Peyer's patch (tissue), 4 donors: ENCODE results near the gene SC5D. TPM values are rescaled to one million over a fixed set of nuclear protein-coding genes. Genes with fewer than 3 reads are reported as not detected.

ENCODE experiments used
- DNase-seq, 3 donors: peaks; one replicate each; pipeline ENCODE4 v3.0.0-alpha.2; 2017 to 2019
- H3K27ac ChIP-seq, 4 donors: fragments of 200-600 bp; sonication (generic); one replicate each; pipeline ENCODE4 v1.5.1; 2016 to 2019
- H3K27me3 ChIP-seq, 2 donors: fragments of 200-600 bp; sonication (generic); one replicate each; pipeline ENCODE4 v1.5.1; 2019
- H3K36me3 ChIP-seq, 3 donors: fragments of 200-600 bp; sonication (generic); one replicate each; pipeline ENCODE4 v1.5.1; 2016 to 2019
- H3K4me1 ChIP-seq, 4 donors: fragments of 200-600 bp; sonication (generic); one replicate each; pipeline ENCODE4 v1.5.1; 2016 to 2019
- H3K4me3 ChIP-seq, 4 donors: fragments of 200-600 bp; sonication (generic); 1 replicate in 3 of 4; 2 replicates in 1 of 4; pipeline ENCODE4 v1.5.1; 2016 to 2019; ENCODE audit warnings: mild to moderate bottlenecking in 1 of 4
- H3K9me3 ChIP-seq, 4 donors: fragments of 200-600 bp; sonication (generic); one replicate each; pipeline ENCODE4 v1.5.1; 2016 to 2019; ENCODE audit warnings: mild to moderate bottlenecking in 1 of 4
- CTCF ChIP-seq, 6 experiments: fragments of 450-650 bp in 4 of 6; fragments of 200-600 bp in 2 of 6; sonication (generic) in 1 of 6; IDR thresholded peaks; one replicate each; pipeline ENCODE4 v1.5.1; 2017 to 2019; ENCODE audit warnings: antibody characterized with exemption in 6 of 6, mild to moderate bottlenecking in 3 of 6, moderate library complexity in 1 of 6
- POLR2A ChIP-seq, 2 donors: fragments of 450-650 bp; IDR thresholded peaks; one replicate each; pipeline ENCODE4 v1.5.1; 2017; ENCODE audit warnings: antibody characterized with exemption in 2 of 2, mild to moderate bottlenecking in 2 of 2, moderate library complexity in 2 of 2
- total RNA-seq, 4 donors: library from RNA; depleted of rRNA; stranded (reverse); fragments of >200 nt; gene quantifications; one replicate each; pipeline ENCODE4 v1.1.0, GENCODE V29; 2016

The SC5D gene
- total RNA-seq, 4 donors from 2014 or later, result 25.6 to 63.6 (median 37.7) TPM

DNA sequence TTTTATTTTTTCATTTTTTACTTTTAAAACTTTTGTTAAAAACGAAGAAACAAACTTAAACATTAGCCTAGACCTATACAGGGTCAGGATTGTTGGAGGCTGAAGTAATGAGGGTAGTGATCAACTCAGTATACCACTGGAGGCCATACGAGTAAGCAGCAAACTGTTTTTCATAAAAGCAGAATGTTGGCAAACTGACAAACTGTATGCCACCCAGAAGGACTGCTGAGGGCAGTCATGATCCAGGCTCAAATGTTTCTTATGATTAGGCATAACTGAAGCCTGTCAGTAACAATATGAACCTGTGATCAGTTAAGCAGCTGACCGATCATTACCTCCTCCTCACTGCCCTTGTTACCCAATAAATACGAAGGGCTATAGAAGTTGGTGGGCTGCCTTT lies 10.2 kb upstream of the SC5D start:
- H3K9me3 ChIP-seq, result no peaks in the 10 kb centered on the region
- no peak for DNase-seq
- TF ChIP-seq POLR2A (IDR thresholded peaks at IDR 0.05) (no peak), CTCF (IDR thresholded peaks at IDR 0.05) (no peak)
- no peaks in the 10 kb centered on the region for H3K27me3 ChIP-seq
- H3K4me3 ChIP-seq, result no peak overlapping the region
- no peaks in the 10 kb centered on the region for H3K4me1 ChIP-seq
- no peaks in the 10 kb centered on the region for H3K36me3 ChIP-seq
- H3K27ac ChIP-seq, result no peak overlapping the region

DNA sequence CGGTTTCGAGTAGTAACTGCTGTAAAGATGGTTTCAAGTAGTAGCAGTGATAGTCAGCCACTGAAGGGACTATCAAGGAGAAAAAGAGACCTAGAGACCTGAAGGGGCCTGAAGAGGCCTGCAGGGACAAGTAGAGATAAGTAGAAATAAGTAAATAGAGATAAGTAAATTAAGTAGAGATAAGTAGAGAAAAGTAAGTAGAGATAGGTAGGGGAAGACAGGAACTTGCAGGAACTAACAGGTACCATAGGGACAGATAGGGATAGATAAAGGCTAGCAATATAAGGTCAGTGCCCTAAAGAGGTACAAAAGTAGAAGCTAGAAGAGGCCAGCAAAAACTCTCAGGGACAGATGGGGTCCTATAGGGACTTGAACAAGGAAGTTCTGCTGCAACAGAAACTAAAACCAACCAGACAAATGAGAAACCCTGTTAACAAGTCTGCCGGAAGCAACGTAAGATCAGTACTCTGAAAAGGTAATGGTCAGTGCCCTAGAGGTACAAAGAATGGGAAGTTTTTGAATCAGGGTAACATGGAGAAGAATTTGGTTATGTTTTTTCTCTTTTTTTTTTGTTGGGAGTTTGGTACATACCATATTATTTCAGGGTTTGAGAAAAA lies 9.6 kb upstream of the SC5D start:
- Histone ChIP-seq H3K36me3 (no peaks in the 10 kb centered on the region), H3K27me3 (no peaks in the 10 kb centered on the region), H3K27ac (no peak overlapping the region), H3K9me3 (no peaks in the 10 kb centered on the region), H3K4me3 (no peak overlapping the region), H3K4me1 (no peaks in the 10 kb centered on the region)
- no peak for TF ChIP-seq POLR2A (IDR thresholded peaks at IDR 0.05)
- TF ChIP-seq CTCF (IDR thresholded peaks at IDR 0.05), result no peak
- DNase-seq, result no peak

- TF ChIP-seq POLR2A (IDR thresholded peaks at IDR 0.05) (no peak), CTCF (IDR thresholded peaks at IDR 0.05) (no peak)
- Histone ChIP-seq H3K27ac (peak overlapping the region in 1 of 4 donors; percentile 90), H3K9me3 (no peaks in the 10 kb centered on the region), H3K4me3 (no peak overlapping the region), H3K27me3 (no peaks in the 10 kb centered on the region), H3K36me3 (no peaks in the 10 kb centered on the region), H3K4me1 (peaks cover 0 to 11% (median 0%) of the 10 kb centered on the region in 4 donors)
- no peak for DNase-seq
Observed at GRCh38 chr11:121291319-121291718, 1.3 kb upstream of the SC5D start.

DNA sequence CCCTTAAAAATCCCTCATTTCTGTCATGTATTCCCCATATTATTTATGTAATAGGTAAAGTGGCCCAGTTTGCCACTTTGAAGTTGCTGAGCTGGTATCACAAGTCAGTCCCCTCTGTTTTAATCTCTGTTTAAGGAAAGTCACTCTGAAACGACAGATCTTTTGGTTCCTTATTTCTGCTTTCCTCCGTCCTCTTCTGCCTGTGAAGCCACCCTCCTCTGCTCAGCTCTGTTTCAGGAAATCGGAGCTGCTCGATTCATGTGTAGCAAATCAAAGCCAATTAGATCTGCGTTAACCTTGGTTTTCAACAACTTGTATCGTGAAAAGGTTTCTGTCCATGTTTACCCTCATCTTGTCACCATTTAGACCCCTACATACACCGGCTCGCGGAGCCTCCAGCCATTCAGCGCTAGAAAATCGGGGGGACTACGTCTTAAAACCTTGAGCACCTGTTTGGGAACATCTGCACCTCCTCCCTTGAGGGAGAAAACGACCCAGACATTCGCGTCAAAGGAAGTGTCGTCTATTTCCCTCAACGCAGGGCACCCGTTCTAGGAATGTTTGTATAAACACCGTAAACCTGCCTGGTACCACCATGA lies 576 bp upstream of the SC5D start:
- H3K4me1 ChIP-seq, result peaks cover 0 to 11% (median 0%) of the 10 kb centered on the region in 4 donors
- no peak for DNase-seq
- TF ChIP-seq POLR2A (IDR thresholded peaks at IDR 0.05) (no peak), CTCF (IDR thresholded peaks at IDR 0.05) (no peak)
- no peaks in the 10 kb centered on the region for H3K36me3 ChIP-seq
- H3K27me3 ChIP-seq, result no peaks in the 10 kb centered on the region
- H3K27ac ChIP-seq, result peak overlapping the region; percentile 87 to 91 (median 90)
- peak overlapping the region; percentile 68 to 86 (median 76) for H3K4me3 ChIP-seq
- H3K9me3 ChIP-seq, result no peaks in the 10 kb centered on the region

GRCh38 chr11:121293288-121293594 lies 670 bp downstream of the SC5D start:
- DNase-seq, result no peak
- peak overlapping the region; percentile 68 to 86 (median 76) for H3K4me3 ChIP-seq
- peak overlapping the region; percentile 87 to 91 (median 90) for H3K27ac ChIP-seq
- peaks cover 0 to 11% (median 0%) of the 10 kb centered on the region in 4 donors for H3K4me1 ChIP-seq
- no peaks in the 10 kb centered on the region for H3K27me3 ChIP-seq
- H3K36me3 ChIP-seq, result no peaks in the 10 kb centered on the region
- H3K9me3 ChIP-seq, result no peaks in the 10 kb centered on the region
- TF ChIP-seq POLR2A (IDR thresholded peaks at IDR 0.05) (no peak), CTCF (IDR thresholded peaks at IDR 0.05) (no peak)
